A673 (cell line): ENCODE results near the gene LAMB4.

Source experiments
- EZH2 ChIP-seq: fragments of 200-600 bp; sonication (generic); IDR thresholded peaks from 2 replicates; pipeline ENCODE4 v1.6.1; 2017; ENCODE audit warnings: borderline replicate concordance, low read depth, mild to moderate bottlenecking, mixed read lengths, antibody characterized with exemption, low read length; ENCODE audit not compliant: poor library complexity, severe bottlenecking
- TF ChIP-seq, protein P1 (sequence below): fragments of 300-800, 200-600 bp; sonication (generic); conservative IDR thresholded peaks from 2 replicates; pipeline ENCODE4 v1.5.1; 2017; ENCODE audit warnings: low read depth, mild to moderate bottlenecking, antibody characterized with exemption, low read length, moderate library complexity, mixed read lengths

GRCh38 chr7:108044345-108044744 is 85.8 kb downstream of the LAMB4 start:
- TF ChIP-seq, protein P1, sequence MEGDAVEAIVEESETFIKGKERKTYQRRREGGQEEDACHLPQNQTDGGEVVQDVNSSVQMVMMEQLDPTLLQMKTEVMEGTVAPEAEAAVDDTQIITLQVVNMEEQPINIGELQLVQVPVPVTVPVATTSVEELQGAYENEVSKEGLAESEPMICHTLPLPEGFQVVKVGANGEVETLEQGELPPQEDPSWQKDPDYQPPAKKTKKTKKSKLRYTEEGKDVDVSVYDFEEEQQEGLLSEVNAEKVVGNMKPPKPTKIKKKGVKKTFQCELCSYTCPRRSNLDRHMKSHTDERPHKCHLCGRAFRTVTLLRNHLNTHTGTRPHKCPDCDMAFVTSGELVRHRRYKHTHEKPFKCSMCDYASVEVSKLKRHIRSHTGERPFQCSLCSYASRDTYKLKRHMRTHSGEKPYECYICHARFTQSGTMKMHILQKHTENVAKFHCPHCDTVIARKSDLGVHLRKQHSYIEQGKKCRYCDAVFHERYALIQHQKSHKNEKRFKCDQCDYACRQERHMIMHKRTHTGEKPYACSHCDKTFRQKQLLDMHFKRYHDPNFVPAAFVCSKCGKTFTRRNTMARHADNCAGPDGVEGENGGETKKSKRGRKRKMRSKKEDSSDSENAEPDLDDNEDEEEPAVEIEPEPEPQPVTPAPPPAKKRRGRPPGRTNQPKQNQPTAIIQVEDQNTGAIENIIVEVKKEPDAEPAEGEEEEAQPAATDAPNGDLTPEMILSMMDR, result no peak
- TF ChIP-seq EZH2, result no peak
